Stimulated activated CD8-positive, alpha-beta memory T cell treated with anti-CD3 and anti-CD28 coated beads, Interleukin-2, amount 100 ng/mL, for 1 hour (primary cell): Measurements from ENCODE around the gene HELZ2.

Experiments used
- DNase-seq, 2 donors: peaks; one replicate each; pipeline ENCODE4 v3.0.0-alpha.2; 2020; ENCODE audit warnings: low read depth in 2 of 2

Gene HELZ2

GRCh38 chr20:63549679-63550282 lies 24.3 kb downstream of the HELZ2 start:
- no peak for DNase-seq

GRCh38 chr20:63549019-63549418 lies 25.0 kb downstream of the HELZ2 start:
- DNase-seq, result no peak

- no peak for DNase-seq
Observed at GRCh38 chr20:63548542-63548941, 25.5 kb downstream of the HELZ2 start.

GRCh38 chr20:63547725-63548480 lies 26.1 kb downstream of the HELZ2 start, which contains the start of gene SRMS:
TSS of gene SRMS (minus strand) at chr20:63547749. CDS start at chr20:63547463, 286 bp downstream.
- DNase-seq, result no peak

GRCh38 chr20:63546956-63547724 lies 26.9 kb downstream of the HELZ2 start:
- DNase-seq, result no peak

- no peak for DNase-seq
Observed at GRCh38 chr20:63546256-63546955, 27.6 kb downstream of the HELZ2 start.

- no peak for DNase-seq
Observed at GRCh38 chr20:63545814-63546213, 28.2 kb downstream of the HELZ2 start.

- DNase-seq, result no peak
Observed at GRCh38 chr20:63544958-63545516, 29.0 kb downstream of the HELZ2 start.

- no peak for DNase-seq
Observed at GRCh38 chr20:63544241-63544957, 29.6 kb downstream of the HELZ2 start.

GRCh38 chr20:63543733-63544132 lies 30.3 kb downstream of the HELZ2 start:
- DNase-seq, result no peak

GRCh38 chr20:63543131-63543530 lies 30.9 kb downstream of the HELZ2 start:
- no peak for DNase-seq

- no peak for DNase-seq
Observed at GRCh38 chr20:63542696-63543095, 31.3 kb downstream of the HELZ2 start.

- DNase-seq, result no peak
Observed at GRCh38 chr20:63542031-63542559, 31.9 kb downstream of the HELZ2 start.

GRCh38 chr20:63541371-63541770 lies 32.7 kb downstream of the HELZ2 start:
- DNase-seq, result no peak

- no peak for DNase-seq
Observed at GRCh38 chr20:63540417-63541186, 33.4 kb downstream of the HELZ2 start.

GRCh38 chr20:63539441-63540370 lies 34.3 kb downstream of the HELZ2 start:
- no peak for DNase-seq

- no peak for DNase-seq
Observed at GRCh38 chr20:63539092-63539430, 35.0 kb downstream of the HELZ2 start.

- DNase-seq, result no peak
Observed at GRCh38 chr20:63538204-63539091, 35.6 kb downstream of the HELZ2 start.
